DMS153 treated with DMSO at 0.1 percent for 48 hours (cell line): ENCODE data around the gene GNLY.
A peak's percentile ranks its signal among the peaks of the same experiment; 100 is the strongest.
"Not testable (repeated sequence)": the region's sequence is repeated elsewhere in the genome, so short reads cannot be mapped to it uniquely, and the experiment has no call there.

Source experiments
- DNase-seq: peaks from one replicate; lab custom pipeline; 2025; ENCODE audit not compliant: unreplicated experiment; lab: John Stamatoyannopoulos, UW

Gene GNLY

DNA sequence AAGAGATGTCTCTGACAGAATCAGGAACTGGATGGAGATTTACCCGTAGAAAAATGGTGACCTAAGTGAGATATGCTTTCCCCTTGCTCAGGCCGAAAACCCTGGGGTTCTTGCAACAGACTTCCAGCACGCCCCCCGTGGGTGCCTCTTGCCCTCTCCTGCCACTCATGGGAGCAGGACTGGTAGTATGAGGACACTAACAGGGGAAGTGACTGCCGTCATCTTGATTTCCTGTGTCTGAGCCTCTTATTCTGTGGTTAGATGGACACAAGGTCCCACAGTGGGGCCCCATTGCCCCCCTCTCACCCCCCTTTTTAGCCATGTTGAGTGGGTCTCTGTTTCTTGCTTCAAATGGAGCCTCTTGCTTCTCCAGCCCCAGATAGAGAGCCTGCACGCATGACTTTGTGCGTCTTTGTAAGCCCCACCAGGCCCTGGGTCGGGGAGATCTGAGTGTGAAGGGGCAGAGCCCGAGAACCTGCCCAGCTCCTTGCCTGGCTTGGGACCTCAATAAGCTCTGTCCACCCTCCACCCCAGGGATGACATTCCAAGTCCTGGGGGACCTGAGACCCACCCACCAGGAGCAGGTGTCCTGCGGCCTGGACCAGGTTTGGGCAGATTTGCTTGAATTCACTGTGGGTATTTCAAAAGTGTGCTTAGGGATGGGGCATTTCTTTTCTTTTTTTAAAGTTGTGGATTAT, 12.6 kb downstream of the GNLY start:
- DNase-seq = no peak

DNA sequence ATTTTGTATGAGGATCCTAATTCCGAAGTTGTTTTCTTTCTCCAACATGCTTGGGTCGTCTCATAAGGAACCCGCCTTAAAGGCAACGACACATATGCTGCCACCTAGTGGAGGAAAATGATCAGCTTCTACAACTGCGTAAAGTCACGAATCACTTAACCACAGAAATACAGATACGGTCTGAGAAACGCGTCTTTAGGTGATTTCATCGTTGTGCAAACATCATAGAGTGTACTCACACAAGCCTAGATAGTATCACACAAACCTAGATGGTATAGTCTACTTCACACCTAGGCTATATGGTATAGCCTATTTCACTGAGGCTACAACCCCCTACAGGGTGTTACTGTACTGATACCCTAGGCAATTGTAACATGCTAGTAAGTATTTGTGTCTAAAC, 13.1 kb downstream of the GNLY start:
- DNase-seq = peak; percentile 64

DNA sequence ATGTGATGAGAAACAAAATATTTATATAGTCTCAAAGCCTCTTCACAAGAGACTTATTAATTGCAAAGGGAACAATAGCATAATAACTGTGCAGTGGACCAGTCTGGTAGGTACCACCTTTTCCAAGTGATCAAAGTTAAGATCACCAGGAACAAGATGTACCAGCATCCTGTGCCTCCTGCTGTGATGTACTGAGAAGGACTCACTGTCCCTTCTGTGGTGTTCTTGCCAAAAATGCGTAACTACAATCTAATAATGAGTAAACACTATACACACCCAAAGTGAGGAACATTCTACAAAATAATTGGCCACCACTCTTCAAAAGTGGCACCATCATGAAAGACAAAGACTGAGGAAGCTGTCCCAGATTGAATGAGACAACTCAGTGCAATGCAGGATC, 14.5 kb downstream of the GNLY start:
- DNase-seq = no peak

DNA sequence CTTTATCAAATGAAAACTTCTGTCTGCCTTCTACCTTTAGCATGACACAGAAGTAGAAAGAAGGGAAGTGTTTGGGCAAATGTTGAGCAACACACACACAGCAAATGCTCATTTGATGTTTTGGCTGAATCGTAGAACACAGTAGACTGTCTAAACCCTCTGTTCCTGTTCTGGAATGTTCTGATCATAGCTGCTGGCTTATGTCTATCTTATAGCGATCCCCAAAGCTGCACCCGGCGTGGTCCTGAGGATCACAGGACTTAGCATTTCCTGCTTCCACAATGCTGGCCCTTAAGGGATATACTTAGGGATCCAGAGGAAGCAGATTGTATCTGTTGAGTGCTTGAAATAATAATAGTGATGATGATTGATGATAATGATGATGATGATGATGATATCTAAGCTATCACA, 15.2 kb downstream of the GNLY start:
- no peak for DNase-seq

DNA sequence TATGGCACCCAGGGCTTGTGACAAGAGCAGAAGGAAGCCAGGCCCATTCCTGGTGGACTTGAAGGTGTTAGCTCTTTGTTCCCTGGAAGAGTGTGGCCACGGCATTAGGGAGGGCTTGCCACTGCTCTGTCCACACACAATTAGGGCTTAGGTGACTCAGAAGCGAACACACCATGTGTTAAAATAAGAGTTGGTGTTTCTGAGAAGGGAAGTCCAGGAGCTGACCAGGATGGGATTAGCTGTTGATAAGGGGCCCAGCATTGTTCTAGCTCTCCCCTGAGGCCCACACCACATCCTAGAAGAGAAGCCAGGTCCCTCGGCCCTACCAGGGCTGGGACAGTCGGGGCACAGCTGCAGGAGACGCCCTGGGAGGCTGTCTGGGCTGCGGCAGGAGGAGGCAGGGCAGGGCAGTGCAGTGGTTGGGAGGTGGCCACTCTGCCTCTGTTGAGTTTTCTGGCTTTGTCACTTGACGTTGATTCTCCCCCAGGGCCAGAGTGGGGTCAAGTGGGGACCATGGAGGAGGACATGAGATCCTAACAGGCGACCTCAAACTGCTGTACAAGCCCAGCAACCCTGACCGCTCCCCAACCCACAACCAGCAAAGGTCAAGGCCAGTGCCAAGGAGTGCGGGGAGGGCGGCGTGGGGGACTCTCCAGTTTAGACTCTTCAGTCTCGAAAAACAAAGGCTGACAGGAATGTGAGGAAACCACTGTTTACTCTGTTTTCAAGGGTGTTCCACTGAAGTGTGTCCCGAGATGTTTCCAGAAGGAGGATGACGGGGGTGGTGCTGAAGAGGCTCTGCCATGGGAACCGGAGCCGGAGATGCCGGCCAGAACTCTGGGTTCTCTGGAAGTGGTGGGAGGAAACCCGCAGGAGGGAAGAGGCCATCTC, 16.8 kb downstream of the GNLY start:
- no peak for DNase-seq

DNA sequence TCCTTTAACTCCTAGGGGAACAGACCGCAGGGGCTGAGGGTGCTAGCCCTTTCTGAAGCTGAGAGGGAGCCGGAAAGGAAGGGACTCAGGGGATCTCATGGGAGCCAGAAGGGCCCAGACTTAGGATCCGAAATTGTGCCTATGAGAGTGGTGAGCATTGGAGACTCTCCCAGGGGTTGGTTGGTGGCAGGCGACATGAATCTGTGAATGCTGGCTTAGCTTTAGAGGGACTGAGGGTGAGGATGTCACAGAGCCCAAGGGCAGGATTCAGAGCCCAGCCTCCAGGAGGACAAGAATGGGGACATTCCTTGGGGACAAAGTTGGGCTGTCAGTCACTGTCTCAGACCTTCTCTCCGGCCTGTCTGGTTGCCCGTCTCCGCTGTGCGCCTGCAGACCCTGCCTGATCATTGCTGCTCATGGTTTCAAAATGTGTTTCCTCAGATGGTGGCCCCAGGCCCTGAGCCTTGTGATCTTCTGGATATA, 17.5 kb downstream of the GNLY start:
- no peak for DNase-seq

DNA sequence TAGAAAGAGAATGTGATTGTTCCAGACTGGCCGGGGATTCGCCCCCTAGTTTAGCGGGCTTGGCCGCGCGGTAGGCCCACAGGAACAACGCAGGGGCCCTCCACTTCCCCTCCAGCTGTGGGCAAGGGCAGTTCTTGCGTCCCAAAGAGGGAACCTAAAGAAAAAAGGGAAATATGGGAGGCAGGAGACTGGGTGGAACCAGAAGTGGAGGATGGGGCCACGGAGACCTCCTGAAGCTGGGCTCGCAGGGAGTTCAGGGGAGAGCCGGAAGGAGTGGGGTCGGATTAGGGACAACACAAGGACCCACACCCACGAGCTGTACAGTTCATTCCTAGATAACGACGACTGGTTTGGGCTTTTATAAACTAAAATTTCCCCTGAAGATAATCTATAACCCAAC, 18.2 kb downstream of the GNLY start:
- no peak for DNase-seq

DNA sequence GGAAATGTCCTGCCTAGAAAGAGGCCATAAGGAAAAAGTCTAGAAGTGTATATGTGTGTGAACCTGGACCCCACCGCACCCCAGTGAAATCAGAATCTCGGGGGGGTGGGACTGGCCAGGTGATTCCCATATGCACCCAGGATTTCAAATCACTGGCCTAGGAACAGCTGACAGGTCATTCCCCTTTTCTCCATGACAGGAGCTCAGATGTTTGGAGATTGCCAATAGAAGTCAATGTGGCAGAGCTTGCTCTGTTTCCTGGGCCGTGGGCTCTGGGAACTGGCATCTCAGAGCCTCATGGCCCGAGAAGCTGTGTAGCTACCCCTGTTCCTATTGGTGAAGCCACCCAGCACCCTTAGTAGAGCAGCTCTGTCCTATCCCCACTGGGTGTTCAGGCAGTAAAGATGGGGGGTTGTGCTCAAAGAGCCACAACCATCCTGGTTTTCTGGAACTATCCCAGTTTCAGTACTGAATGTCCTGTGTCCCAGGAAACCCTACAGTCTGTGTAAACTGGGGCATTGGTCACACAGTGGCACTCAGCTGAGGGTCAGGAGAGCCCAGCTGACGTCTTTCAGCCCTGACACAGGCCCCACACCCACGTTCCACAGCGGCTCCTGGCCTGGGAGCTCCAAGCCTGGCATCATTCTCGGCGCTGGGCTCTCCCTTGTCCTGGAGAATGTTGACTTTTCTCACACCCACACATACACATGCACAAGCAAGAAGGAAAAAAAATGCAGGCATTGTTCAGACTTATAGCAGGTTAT, 18.9 kb downstream of the GNLY start:
- DNase-seq = no peak

DNA sequence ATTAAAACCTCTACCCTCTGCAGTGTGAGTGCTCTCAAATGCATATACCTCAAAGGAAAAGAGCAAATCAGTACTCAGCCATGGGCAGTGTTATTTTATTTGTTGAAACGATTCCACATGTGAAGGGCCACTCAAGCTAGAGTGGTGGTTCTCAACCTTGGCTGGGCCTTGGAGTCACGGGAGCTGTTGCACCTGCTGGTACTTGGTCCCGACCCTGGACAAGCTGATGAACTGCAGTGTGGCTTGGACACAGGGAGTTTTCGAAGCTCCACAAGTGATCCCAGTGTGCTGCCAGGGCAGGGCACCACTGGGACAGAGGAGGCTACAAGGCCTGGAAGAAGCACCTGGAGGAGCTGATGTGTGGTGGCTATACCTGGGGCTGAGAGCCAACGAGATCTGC, 19.7 kb downstream of the GNLY start:
- DNase-seq = peak; percentile 11

DNA sequence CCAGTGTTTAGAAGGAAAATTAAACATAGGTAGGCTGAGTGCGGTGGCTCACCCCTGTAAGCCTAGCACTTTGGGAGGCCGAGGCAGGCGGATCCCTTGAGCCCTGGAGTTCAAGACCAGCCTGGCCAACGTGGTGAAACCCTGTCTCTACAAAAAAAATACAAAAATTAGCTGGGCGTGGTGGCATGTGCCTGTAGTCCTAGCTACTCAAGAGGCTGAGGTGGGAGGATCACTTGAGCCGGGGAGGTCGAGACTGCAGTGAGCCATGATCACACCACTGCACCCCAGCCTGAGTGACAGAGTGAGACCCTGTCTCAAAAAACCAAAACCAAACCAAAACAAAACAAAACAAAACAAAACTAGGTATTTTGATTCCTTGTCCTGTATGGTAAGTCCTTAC, 20.3 kb downstream of the GNLY start:
- DNase-seq = not testable (repeated sequence)

DNA sequence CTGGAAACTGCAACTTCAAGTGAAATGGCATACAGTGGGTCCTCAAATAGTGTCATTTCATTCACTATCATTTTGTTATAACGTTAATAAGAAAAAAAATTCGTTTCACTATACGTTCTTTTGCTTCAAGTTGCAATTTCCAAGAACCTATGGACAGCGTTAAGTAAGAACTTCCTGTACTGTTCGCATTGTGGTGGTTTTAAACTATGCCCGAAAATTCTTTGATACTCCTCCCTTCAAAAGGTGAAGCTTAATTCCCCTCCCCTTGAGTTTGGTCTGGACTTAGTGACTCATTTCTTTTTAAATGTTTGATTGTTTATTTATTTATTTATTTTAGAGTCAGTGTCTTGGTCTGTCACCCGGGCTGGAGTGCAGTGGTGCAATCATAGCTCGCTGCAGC, 20.7 kb downstream of the GNLY start:
- DNase-seq = no peak

DNA sequence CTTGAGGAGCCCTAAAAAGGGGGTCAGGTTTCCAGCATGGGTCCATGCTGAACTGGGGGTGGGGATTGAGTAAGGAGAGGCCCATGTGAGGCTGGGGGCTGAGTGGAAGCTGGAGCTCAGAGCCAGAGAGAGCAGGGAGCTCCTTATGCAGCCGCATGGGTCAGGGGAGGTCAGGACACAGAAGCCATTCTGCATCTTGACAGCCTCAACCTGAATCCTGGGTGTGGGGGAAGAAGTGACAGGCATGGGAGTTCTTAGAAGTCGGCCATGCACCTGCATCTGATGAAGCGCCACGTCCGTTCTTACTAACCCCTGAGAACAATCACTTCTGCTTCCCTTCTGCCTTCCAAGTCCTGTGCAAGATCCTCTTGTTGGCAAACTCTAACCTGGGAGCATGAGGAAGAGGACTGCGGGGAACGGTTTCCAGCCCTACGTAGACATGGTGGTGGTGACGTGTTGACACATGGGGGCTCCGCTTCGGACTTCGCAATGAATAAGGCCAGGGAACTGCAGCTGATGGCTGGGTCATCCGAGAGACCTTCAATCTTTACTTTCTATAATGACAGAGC, 22.3 kb downstream of the GNLY start:
- DNase-seq = no peak

DNA sequence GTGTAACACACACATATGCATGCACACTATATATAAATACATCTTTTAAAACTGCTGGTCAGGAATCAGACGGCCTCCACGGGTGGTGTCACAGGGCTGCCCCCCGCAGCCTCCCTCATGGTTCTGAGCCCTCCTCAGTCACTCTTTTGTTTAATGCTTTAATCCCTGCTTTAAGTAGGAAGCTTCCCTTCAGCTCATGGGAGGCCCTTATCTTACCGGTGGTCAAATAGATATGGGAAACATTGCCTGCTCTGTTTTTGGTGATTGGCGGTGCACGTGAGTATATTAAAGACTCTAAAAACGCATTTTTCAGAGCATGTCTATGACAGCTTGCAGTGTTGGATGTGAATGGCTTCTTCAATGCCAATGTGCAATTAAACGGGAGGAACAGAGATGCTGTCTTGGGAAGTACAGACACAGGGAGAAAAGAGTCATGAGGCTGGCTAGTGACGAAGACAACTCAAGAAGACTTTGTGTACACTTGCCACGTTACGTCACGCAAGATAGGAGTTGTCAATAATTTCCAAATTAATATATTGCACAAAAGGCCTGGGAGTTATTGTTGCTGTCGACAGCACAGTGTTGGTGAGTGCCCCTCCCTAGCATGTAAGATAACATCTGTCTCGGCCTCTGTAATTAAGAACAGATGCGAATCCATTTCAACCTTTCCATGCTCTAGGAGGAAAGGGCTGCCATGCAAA, 23.3 kb downstream of the GNLY start:
- no peak for DNase-seq

DNA sequence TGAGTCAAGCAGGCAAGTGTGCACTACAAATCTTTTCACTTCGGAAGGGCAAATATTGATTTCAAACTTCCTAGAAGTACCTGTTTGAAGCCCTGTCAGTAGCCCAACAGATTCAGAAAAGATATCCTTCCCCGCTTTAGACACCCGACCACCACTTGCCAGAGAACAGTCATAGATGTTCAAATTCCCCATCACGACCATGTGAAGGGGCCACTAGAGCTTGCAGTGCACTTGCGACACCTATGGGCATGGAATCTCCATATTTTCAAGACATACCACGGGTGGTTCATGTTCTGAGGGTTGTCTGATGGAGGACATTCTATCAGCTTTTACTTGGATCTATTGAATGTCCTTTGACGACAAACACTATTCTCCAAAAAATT, 23.8 kb downstream of the GNLY start:
- no peak for DNase-seq

DNA sequence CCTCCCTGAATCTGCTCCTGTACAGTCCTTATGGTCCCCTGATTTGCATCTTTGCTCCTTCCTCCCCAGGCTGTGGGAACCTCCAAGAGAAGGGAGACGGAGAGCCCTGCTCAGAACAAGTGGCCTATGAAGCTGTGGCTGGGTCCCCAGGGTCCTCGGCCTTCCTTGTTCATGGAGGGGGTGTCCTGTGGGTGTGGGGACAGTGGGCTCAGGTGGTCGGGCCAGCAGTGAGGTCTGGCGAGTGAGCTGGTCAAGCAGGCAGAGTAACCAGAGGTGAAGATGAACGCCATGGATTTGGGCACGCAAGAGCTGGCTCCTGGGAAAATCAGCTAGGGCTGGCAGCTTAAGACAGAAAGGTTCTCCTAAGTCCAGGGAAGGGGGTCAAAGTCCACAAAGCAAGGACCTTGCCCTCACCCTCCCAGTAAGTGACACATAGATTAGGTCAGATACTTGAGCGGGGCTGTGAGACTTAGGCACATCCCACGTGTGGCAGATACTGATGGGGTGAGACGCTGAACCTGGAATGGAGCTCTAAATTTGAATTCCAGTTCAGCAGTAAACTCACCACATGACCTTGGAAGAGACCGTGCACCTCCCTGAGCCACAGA, 24.8 kb downstream of the GNLY start:
- no peak for DNase-seq

DNA sequence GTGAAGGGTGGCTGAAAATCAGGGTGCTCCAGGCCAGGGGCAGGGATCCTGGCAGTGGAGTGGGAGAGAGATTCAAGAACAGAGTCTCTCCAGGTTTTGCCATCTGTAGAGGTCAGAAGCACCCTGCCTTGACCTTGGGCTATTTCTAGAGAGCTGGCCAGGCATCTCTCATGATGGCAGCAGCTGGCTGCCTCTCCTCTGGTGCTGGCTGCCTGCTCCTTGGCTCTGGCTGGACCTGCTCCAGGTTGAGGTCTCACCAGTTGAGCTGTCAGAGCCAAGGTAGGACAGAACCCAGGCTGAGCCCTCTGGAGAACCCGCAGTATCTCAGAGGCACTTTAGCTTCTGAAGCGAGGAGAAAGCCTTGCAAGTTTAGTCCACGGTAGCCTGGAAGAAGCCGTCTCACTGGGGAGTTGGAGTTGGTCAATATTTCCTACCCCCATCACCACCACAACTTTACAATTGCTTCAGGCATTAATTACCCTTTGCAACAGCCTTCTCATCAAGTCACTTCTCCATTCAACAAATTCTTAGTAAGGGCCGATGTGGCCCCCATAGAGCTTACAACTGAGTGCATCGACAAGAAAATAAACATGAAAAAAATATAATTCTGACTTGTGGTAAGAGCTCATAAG, 25.6 kb downstream of the GNLY start:
- no peak for DNase-seq

DNA sequence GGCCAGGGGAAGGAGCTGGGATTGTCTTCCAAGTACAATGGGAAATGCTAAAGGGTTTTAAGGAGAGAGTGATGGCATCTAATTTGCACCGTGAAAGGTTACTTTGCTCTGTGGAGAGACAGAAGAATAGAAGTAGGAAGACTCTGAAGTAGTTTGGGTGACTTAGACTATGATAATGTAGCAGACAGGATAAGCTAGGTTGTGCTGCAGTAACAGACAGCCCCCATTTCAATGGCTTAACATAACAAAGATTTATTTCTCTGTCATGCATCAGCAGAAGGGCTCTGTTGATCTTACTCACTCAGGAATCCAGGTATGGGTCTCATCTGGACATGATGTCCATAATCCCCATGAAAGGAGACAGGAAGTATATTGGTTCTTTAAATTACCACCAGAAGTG, 26.4 kb downstream of the GNLY start:
- DNase-seq = no peak

DNA sequence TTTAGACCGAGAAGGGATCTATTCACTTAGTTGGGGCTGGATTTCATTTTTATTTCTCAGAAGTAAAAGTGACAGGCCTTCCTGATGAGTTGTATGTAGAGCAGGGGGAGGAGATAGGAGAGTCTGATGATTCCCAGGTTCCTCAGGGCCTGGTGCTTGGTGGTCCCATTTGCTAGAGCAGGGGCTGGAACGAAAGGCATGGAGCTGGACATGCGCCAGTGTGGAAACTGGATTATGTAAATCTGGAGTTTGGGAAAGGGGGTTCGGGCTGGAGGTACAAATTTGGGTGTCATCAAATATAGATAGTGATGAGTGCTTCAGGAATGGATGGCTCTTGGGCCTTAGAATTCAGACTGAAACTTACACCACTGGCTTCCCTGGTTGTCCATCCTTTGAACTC, 27.5 kb downstream of the GNLY start:
- DNase-seq = no peak

DNA sequence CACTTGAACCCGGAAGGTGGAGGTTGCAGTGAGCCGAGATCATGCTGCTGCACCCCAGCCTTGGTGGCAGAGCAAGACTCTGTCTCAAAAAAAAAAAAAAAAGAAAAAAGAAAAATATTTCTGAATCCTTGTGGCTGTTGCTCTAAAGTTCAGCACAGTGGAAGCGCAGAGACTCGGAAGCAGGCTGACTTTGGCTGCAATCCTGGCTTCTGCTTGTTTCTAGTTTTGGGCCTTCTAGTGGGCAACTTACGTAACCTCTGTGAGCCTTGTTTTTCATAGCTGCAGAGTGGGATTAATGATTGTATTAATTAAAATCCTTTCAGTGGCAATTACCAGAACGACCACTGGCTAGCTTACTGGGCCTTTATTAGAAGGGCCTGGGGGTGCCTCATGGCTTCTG, 28.4 kb downstream of the GNLY start:
- no peak for DNase-seq
